Immature natural killer cell (primary cell): Measurements from ENCODE around the gene CEBPA. TPM values are rescaled to one million over a fixed set of nuclear protein-coding genes. Genes with fewer than 3 reads are reported as not detected.
A peak's percentile ranks its signal among the peaks of the same experiment; 100 is the strongest.
"Not testable (repeated sequence)": the region's sequence is repeated elsewhere in the genome, so short reads cannot be mapped to it uniquely, and the experiment has no call there.

Experiments
- DNase-seq, 3 donors: peaks; one replicate each; pipeline ENCODE4 v3.0.0; 2022; ENCODE audit warnings: mixed read lengths in 1 of 3
- H3K27ac Mint-ChIP-seq, 6 donors: one replicate each; pipeline ENCODE4 v1.8.0; 2020; ENCODE audit warnings: mixed read lengths in 6 of 6, mild to moderate bottlenecking in 5 of 6, inconsistent platforms in 4 of 6, moderate library complexity in 3 of 6
- H3K27me3 Mint-ChIP-seq, 3 donors: one replicate each; pipeline ENCODE4 v1.8.0; 2020 to 2021; ENCODE audit warnings: low read depth in 3 of 3, mild to moderate bottlenecking in 3 of 3, mixed read lengths in 3 of 3, moderate library complexity in 3 of 3, inconsistent platforms in 1 of 3
- H3K36me3 Mint-ChIP-seq, 3 donors: one replicate each; pipeline ENCODE4 v1.8.0; 2020; ENCODE audit warnings: mixed read lengths in 3 of 3, inconsistent platforms in 2 of 3, mild to moderate bottlenecking in 2 of 3
- H3K4me1 Mint-ChIP-seq, 2 donors: one replicate each; pipeline ENCODE4 v1.8.0; 2020; ENCODE audit warnings: inconsistent platforms in 2 of 2, mild to moderate bottlenecking in 2 of 2, mixed read lengths in 2 of 2, moderate library complexity in 1 of 2
- H3K4me3 Mint-ChIP-seq, 5 donors: one replicate each; pipeline ENCODE4 v1.8.0; 2020; ENCODE audit warnings: mild to moderate bottlenecking in 5 of 5, mixed read lengths in 5 of 5, inconsistent platforms in 3 of 5, moderate library complexity in 3 of 5
- H3K9me3 Mint-ChIP-seq, 6 donors: one replicate each; pipeline ENCODE4 v1.8.0; 2020; ENCODE audit warnings: mild to moderate bottlenecking in 6 of 6, mixed read lengths in 6 of 6, inconsistent platforms in 4 of 6, moderate library complexity in 3 of 6
- polyA plus RNA-seq, 3 donors: library from polyadenylated mRNA; unstranded; fragments of 300-500 nt; fragmentation: Illumina TruSeq; gene quantifications; one replicate each; pipeline ENCODE4 v1.2.3, GENCODE V29; 2021

The CEBPA gene
- polyA plus RNA-seq, 3 donors from 2014 or later: 2.7 to 5.3 (median 3.9) TPM

DNA sequence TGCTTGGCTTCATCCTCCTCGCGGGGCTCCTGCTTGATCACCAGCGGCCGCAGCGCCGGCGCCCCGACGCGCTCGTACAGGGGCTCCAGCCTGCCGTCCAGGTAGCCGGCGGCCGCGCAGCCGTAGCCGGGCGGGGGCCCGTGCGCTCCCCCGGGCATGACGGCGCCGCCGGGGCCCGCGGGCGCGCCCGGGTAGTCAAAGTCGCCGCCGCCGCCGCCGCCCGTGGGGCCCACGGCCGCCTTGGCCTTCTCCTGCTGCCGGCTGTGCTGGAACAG lies 497 bp downstream of the CEBPA start:
- Mint-ChIP-seq H3K4me1 (peaks cover 0 to 6% of the 10 kb centered on the region in 2 donors), H3K27ac (no peak overlapping the region), H3K4me3 (peak overlapping the region in 3 of 5 donors; percentile 25 to 42 (median 41)), H3K36me3 (no peaks in the 10 kb centered on the region), H3K27me3 (peaks cover under 1 to 11% (median 6%) of the 10 kb centered on the region in 3 donors), H3K9me3 (no peaks in the 10 kb centered on the region)
- peak in 1 of 3 donors; percentile 17 for DNase-seq

DNA sequence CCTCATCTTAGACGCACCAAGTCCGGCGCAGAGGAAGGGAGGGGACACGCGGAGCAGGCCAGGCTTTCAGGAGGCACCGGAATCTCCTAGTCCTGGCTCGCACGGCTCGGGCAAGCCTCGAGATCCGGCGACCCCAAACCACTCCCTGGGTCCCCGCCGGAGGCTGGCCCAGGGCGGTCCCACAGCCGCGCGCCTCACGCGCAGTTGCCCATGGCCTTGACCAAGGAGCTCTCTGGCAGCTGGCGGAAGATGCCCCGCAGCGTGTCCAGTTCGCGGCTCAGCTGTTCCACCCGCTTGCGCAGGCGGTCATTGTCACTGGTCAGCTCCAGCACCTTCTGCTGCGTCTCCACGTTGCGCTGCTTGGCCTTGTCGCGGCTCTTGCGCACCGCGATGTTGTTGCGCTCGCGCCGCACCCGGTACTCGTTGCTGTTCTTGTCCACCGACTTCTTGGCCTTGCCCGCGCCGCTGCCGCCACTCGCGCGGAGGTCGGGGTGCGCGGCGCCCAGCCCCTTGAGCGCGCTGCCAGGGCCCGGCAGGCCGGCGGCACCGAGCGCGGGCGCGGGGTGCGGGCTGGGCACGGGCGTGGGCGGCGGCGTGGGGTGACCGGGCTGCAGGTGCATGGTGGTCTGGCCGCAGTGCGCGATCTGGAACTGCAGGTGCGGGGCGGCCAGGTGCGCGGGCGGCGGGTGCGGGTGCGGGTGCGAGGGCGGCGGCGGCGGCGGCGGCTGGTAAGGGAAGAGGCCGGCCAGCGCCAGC lies 1.0 kb downstream of the CEBPA start:
- Mint-ChIP-seq H3K9me3 (no peaks in the 10 kb centered on the region), H3K36me3 (no peaks in the 10 kb centered on the region), H3K27ac (no peak overlapping the region), H3K4me1 (peaks cover 0 to 6% of the 10 kb centered on the region in 2 donors), H3K27me3 (peaks cover 2 to 11% (median 6%) of the 10 kb centered on the region in 3 donors), H3K4me3 (peak overlapping the region; percentile 65 to 82 (median 69))
- peak in 2 of 3 donors; percentile 15 for DNase-seq

DNA sequence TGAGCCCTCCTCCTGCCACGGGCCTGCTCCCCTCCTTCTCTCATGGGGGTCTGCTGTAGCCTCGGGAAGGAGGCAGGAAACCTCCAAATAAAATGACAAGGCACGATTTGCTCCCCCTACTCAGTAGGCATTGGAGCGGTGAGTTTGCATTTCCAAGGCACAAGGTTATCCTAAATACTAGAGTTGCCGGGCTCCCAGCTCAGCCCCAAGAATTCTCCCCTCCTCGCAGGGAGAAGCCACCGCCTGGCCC lies 1.5 kb downstream of the CEBPA start:
- H3K27me3 Mint-ChIP-seq: peaks cover 2 to 11% (median 6%) of the 10 kb centered on the region in 3 donors
- no peaks in the 10 kb centered on the region for H3K9me3 Mint-ChIP-seq
- H3K27ac Mint-ChIP-seq: no peak overlapping the region
- H3K4me1 Mint-ChIP-seq: peaks cover 0 to 6% of the 10 kb centered on the region in 2 donors
- H3K36me3 Mint-ChIP-seq: no peaks in the 10 kb centered on the region
- DNase-seq: no peak
- peak overlapping the region; percentile 65 to 82 (median 69) for H3K4me3 Mint-ChIP-seq

DNA sequence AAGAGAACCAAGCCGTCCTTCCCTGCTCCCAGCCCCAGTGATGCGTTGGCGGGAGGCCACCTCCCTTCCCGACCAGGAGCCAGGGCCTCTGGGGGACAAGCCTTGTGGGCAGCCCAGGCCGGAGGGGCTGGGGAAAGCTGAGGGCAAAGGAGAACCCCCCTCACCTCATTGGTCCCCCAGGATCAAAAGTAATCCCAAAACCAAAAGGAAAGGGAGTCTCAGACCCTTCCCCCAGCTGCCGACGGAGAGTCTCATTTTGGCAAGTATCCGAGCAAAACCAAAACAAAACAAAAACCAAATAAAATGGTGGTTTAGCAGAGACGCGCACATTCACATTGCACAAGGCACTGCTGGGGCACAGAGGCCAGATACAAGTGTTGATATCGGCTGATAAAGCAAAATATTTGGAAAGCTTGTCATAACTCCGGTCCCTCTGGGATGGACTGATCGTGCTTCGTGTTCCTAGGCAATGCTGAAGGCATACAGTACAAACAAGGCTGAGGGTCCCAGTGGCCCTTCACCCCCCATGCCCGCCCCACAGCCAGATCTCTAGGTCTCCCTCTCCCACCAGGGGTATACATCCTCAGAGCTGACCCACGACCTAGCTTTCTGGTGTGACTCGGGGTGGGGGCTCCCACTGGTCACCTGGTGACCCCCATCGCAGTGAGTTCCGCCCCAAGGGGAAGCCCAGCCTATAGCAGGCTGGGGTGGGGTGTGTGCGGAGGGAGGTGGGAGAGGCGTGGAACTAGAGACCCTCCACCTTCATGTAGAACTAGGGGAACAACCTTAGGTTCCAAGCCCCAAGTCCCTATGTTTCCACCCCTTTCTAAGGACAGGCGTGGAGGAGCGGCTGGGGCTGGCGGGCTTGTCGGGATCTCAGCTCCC lies 2.1 kb downstream of the CEBPA start:
- peaks cover 0 to 6% of the 10 kb centered on the region in 2 donors for H3K4me1 Mint-ChIP-seq
- peak overlapping the region; percentile 65 to 82 (median 69) for H3K4me3 Mint-ChIP-seq
- no peak for DNase-seq
- H3K27ac Mint-ChIP-seq: no peak overlapping the region
- peaks cover 2 to 7% (median 4%) of the 10 kb centered on the region in 3 donors for H3K27me3 Mint-ChIP-seq
- H3K9me3 Mint-ChIP-seq: no peaks in the 10 kb centered on the region
- no peaks in the 10 kb centered on the region for H3K36me3 Mint-ChIP-seq

DNA sequence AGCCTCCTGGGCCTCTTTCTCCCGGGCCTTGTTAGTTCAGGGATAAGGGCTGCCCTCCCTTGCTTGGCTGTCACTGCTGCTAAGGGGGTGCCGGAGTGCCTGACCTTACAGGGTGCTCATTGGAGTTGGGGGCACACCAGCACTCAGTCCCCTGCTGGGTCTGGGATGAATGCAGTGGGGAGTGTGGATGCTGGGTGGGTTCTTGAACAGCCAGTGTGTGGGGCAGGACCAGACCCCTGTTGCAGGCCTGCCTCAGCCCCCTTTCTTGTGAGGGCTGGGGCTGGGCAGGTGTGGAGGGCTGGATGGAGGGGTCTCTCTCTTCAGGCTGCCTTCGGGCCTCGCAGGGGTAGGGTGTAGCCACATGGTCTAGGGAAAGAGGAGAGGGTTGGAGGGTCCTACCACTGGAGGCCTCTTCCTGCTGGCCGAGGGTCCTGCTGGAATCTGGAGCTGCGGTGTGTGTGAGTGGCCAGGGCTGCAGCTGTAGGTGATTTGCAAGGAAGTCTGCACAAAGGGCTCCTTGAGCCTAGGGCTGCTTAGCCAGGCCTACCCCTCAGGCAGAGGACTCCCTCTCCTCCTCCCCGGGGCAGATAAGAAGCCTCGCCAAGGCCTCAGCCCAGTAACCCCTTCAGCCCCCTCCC lies 3.2 kb downstream of the CEBPA start:
- no peak overlapping the region for H3K4me3 Mint-ChIP-seq
- H3K27ac Mint-ChIP-seq: no peak overlapping the region
- H3K27me3 Mint-ChIP-seq: peaks cover 0 to 6% (median 2%) of the 10 kb centered on the region in 3 donors
- no peaks in the 10 kb centered on the region for H3K36me3 Mint-ChIP-seq
- peaks cover 0 to 6% of the 10 kb centered on the region in 2 donors for H3K4me1 Mint-ChIP-seq
- H3K9me3 Mint-ChIP-seq: no peaks in the 10 kb centered on the region
- DNase-seq: no peak

DNA sequence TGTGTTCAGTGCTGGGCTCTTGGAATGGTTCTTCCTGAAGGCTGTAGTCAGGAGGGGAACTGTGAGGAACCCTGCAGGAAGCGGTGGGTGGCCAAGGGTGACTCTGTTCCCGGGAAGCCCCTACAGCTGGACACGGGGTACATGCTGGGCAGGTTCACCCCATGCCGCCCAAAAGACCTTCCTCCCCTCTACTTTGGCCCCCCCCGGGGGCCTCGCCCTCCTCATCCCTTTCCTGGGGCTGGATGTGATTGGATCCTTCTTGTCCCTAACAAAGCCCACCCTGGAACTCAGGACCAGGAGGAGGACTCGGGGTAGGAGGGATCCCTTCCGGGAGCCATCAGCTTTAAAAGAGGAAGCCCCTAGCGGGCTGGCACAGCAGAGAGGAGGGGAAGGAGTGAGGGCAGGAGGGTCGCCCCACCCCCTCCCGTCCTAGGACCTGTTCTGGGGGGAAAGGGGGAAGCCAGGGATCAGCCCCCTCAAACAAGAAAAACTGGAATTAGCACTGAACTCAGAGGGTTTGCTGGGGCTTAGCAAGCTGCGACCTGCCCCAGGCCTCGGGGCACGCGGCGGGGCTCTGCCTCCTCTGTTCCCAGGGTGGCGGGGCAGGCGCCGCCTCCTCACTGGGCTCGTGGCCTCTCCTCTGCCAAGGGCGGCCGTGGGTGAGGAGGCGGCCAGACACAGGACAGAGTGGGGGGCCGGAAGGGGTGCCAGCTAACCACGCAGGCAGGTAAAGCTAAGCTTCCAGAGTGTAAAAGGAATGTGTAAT lies 4.0 kb downstream of the CEBPA start:
- Mint-ChIP-seq H3K36me3 (no peaks in the 10 kb centered on the region), H3K4me1 (peaks cover 0 to 5% of the 10 kb centered on the region in 2 donors), H3K27me3 (peaks cover 0 to 9% (median 6%) of the 10 kb centered on the region in 3 donors), H3K27ac (no peak overlapping the region), H3K9me3 (peaks cover 0 to 2% (median 0%) of the 10 kb centered on the region in 6 donors), H3K4me3 (no peak overlapping the region)
- no peak for DNase-seq

DNA sequence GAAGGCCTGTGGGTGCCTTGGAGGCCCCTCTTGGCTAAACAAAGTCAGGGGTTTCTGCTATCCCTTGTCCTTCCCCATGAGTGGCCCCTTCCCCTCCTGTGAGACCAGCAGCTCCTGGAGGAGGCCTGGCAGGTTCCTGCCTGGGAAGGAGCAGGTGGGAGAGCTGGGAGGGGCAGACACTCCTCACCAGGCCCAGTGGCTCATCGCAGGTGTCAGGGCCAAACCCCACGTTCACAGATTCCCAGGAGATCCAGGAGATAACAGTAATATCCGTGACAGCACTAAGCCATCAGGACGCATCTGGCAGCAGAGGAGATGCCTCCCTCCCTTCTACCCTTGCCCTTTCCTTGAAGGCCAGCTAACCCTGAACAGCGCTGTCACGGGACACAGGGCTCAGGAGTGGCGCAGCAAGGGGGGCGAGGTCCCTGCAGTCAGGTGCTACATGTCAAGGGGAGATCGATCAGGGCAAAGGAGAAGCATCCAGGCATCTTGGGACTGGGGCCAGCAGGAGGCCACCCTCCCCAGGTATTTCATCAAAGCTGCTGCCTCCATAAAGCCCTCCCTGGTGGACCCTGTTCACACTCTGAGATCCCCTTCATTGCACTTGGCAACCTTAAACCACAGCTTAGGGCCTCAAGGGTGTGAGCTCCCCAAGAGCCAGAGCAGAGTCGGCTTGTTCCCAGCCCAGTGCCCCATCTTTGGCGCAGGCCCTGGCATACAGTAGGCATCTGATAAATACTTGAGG lies 4.8 kb downstream of the CEBPA start:
- no peak overlapping the region for H3K4me3 Mint-ChIP-seq
- no peak for DNase-seq
- H3K4me1 Mint-ChIP-seq: peaks cover 0 to 5% of the 10 kb centered on the region in 2 donors
- H3K36me3 Mint-ChIP-seq: no peaks in the 10 kb centered on the region
- H3K27me3 Mint-ChIP-seq: peaks cover 0 to 9% (median 6%) of the 10 kb centered on the region in 3 donors
- peaks cover 0 to 2% (median 0%) of the 10 kb centered on the region in 6 donors for H3K9me3 Mint-ChIP-seq
- H3K27ac Mint-ChIP-seq: no peak overlapping the region

DNA sequence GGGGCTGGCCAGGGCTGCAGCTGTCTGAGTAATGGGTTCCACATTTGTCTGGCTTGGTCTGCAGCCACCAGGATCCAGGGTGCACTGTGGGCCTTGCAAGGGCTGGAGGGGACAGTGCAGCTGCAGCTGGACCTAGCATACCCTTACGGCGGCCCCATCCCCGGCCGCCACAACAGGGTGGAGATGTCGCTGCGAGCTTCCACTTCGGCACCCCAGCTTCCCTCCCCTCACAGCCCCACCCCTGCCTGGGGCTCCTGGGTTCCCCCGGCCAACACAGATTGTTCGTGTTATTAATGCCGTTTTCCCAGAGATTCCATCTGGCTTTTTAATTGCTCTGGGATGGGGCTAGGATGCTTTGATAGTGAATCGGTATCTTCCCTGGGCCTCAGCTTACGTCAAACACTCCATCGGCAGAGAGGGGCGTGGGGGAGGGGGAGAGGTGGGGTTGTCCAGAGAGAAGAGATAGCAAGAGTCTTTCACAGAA lies 5.8 kb downstream of the CEBPA start:
- Mint-ChIP-seq H3K4me1 (peaks cover 0 to 5% of the 10 kb centered on the region in 2 donors), H3K27me3 (peaks cover 0 to 9% (median 6%) of the 10 kb centered on the region in 3 donors), H3K4me3 (no peak overlapping the region), H3K36me3 (no peaks in the 10 kb centered on the region), H3K27ac (no peak overlapping the region), H3K9me3 (peaks cover 0 to 2% (median 0%) of the 10 kb centered on the region in 6 donors)
- DNase-seq: no peak

DNA sequence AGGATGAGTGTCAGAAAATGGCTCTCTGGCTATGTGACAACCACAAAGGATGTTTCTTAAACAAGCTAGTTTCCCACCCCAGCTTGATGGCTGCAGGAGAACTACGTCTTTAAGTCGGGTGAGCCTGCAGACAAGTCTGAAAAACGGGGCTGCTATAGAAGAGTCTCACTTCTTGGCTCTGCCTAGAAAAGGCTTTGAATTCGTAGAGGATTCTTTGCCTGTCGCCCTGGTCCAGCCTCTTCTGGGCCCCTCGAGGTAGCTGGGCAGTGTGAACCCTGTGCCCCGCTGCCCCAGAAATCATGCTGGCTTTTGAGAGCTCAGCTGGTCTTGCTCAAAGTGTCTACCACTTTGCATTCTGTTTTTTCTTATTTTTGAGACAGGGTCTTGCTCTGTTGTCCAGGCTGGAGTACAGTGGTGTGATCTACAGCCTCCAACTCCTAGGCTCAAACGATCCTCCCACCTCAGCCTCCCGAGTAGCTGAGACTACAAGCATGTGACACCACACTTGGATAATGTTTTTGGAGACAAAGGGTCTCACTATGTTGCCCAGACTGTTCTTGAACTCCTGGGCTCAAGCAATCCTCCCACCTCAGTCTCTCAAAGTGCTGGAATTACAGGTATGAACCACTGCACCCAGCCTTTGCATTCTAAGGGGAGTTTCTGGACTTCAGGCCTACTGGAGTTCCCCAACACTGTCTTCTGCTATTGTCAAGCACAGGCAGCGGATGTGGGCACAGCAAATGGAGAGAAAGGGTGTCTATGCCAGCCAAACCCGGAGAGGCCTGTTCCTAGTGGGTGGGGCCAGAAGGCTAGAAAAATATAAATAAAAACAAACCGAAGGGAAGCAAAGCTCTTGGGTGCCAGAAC lies 6.5 kb downstream of the CEBPA start:
- DNase-seq: no peak
- peak overlapping the region in 2 of 6 donors; percentile 6 to 10 for H3K27ac Mint-ChIP-seq

DNA sequence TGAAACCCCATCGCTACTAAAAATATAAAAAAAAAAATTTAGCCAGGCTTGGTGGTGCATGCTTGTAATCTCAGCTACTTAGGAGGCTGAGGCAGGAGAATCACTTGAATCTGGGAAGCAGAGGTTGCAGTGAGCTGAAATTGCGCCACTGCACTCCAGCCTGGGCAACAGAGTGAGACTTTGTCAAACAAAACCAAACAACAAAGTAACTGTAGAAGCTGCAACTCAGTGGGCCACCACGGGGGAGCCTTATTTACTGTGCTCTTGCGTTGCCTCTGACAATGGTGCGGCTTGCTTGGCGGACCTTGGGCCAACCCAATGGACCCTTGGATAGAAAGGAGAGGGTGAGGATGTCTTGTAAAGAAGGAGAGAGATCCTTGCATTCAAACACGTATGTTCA lies 7.3 kb downstream of the CEBPA start:
- H3K4me1 Mint-ChIP-seq, H3K27ac Mint-ChIP-seq, H3K27me3 Mint-ChIP-seq, DNase-seq, H3K4me3 Mint-ChIP-seq, H3K9me3 Mint-ChIP-seq, H3K36me3 Mint-ChIP-seq: not testable (repeated sequence)

More for the DNA sequence above, 6.5 kb downstream of the CEBPA start:
- Mint-ChIP-seq H3K4me1 (peaks cover 0 to 2% of the 10 kb centered on the region in 2 donors), H3K9me3 (peaks cover 0 to 2% (median 0%) of the 10 kb centered on the region in 6 donors), H3K4me3 (no peak overlapping the region), H3K27me3 (peaks cover 0 to 9% (median 6%) of the 10 kb centered on the region in 3 donors), H3K36me3 (no peaks in the 10 kb centered on the region)

DNA sequence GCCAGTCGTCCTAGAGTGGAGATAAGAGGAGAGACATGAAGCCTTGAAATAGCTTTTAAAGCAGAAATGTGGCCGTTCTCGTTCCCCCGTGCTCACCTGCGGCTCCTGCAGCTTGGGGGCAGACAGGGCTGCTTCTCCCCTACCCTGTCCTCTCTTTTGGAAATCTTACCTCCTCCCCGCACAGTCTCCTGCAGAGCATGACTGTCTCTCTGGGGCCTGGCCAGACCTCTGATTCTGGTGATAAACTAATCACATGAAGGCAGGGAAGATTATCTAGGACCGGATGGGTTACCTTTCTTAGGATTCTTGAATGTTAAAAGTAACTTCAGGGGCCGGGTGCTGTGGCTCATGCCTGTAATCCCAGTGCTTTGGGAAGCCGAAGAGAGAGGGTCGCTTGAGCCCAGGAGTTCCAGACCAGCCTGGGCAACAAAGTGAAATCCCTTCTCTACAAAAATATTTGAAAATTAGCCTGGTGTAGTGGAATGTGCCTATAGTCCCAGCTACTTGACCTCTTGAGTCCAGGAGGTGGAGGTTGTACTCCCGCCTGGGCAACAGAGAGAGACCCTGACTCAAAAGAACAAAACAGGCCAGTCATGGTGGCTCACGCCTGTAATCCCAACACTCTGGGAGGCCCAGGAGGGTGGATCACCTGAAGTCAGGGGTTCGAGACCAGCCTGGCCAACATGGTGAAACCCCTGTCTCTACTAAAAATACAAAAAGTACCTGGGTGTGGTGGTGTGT lies 8.1 kb downstream of the CEBPA start:
- no peak for DNase-seq
- no peak overlapping the region for H3K4me3 Mint-ChIP-seq

More for the DNA sequence above, 8.1 kb downstream of the CEBPA start:
- H3K4me1 Mint-ChIP-seq: no peaks in the 10 kb centered on the region
- H3K27ac Mint-ChIP-seq: no peak overlapping the region
- H3K27me3 Mint-ChIP-seq: peaks cover 0 to 9% (median 3%) of the 10 kb centered on the region in 3 donors
- H3K36me3 Mint-ChIP-seq: peaks cover 0 to under 1% (median 0%) of the 10 kb centered on the region in 3 donors
- H3K9me3 Mint-ChIP-seq: peaks cover 0 to 5% (median 1%) of the 10 kb centered on the region in 6 donors
